Tibial nerve (tissue), 3 donors: ENCODE measurements around the gene GSTM5.

Source experiments
- POLR2A ChIP-seq, 2 donors: fragments of 450-650 bp; IDR thresholded peaks; one replicate each; pipeline ENCODE4 v1.6.1; 2017; ENCODE audit warnings: antibody characterized with exemption in 2 of 2, mild to moderate bottlenecking in 2 of 2, moderate library complexity in 2 of 2
- TF ChIP-seq, protein P1 (sequence below), 5 experiments: fragments of 200-600 bp in 3 of 5; fragments of 450-650 bp in 2 of 5; sonication (generic) in 3 of 5; IDR thresholded peaks; one replicate each; pipeline ENCODE4 v1.5.1; 2016 to 2019; ENCODE audit warnings: antibody characterized with exemption in 5 of 5, mild to moderate bottlenecking in 3 of 5, moderate library complexity in 2 of 5

DNA sequence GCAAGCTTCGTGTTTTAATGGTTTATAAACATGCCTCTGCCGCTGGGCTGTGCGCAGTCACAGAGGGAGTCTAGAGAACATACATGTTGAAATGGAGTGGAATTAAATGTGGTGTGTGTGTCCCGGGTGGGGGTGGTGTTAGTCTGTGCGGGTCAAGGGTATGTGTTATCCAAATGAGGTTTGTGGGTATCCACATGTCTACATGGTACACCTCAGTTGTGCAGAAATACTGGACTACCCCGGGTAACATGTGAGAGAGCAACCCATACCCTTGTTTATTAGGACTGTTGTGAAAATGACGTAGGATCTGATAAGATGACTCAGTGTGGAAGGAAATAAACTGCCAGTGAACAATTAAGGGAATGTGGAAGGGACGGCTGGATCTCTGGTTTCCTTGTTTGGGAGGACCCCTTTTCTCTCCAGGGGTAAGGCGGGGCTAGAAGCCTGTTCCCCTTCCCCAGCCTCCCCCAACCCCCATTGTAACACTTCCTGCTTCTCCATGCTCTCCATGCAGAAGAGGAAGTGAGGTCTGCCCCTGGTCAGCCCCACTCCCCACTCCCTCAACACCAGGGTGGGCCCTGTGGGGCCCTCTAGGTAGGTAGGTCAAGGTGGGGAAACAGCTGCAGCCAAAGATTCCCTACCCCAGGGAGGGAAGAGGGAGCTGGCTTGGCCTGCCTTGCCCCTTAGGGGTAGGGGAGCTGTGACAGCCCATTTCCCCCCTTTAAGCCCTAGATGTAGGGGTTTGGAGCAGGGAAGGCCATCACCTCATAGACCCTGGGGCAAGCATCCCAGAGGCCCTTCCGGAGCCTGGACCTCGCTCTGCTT is 51.0 kb downstream of the GSTM5 start:
- TF ChIP-seq, protein P1, sequence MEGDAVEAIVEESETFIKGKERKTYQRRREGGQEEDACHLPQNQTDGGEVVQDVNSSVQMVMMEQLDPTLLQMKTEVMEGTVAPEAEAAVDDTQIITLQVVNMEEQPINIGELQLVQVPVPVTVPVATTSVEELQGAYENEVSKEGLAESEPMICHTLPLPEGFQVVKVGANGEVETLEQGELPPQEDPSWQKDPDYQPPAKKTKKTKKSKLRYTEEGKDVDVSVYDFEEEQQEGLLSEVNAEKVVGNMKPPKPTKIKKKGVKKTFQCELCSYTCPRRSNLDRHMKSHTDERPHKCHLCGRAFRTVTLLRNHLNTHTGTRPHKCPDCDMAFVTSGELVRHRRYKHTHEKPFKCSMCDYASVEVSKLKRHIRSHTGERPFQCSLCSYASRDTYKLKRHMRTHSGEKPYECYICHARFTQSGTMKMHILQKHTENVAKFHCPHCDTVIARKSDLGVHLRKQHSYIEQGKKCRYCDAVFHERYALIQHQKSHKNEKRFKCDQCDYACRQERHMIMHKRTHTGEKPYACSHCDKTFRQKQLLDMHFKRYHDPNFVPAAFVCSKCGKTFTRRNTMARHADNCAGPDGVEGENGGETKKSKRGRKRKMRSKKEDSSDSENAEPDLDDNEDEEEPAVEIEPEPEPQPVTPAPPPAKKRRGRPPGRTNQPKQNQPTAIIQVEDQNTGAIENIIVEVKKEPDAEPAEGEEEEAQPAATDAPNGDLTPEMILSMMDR (IDR thresholded peaks at IDR 0.05) = no peak
- no peak for TF ChIP-seq POLR2A (IDR thresholded peaks at IDR 0.05)
